ENCODE results near the gene EID1. TPM values are rescaled to one million over a fixed set of nuclear protein-coding genes. Genes with fewer than 3 reads are reported as not detected.

EID1 gene
- total RNA-seq, 1 donor from 2014 or later = 118 TPM

DNA sequence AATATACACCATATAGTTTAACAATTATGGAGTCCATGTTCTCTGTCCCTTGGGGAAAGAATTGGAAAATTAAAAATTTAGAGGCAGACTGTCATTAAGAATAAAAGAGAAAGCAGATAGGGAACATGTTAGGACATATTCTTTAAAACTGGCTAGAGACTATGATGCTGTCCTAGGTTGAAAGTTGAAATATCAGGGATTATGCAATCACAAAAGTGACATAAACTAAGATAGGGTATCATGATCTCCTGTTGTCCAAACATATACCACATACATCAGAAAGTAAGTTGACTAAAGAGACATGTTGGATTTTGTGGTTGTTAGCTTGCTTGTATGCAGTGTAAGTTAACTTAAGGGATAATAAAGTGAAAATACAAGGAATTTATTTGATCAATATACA lies 9.9 kb upstream of the EID1 start:
- Mint-ChIP-seq H3K4me3 (ENCODE audit: unreplicated experiment) (no peak overlapping the region), H3K27me3 (ENCODE audit: low read depth) (no peaks in the 10 kb centered on the region), H3K4me1 (ENCODE audit: low read depth) (peaks cover 39% of the 10 kb centered on the region), H3K27ac (ENCODE audit: unreplicated experiment) (peak overlapping the region; percentile 24), H3K36me3 (ENCODE audit: low read depth) (peaks cover 5% of the 10 kb centered on the region), H3K9me3 (ENCODE audit: low read depth) (no peaks in the 10 kb centered on the region)
- TF ChIP-seq, protein P1, sequence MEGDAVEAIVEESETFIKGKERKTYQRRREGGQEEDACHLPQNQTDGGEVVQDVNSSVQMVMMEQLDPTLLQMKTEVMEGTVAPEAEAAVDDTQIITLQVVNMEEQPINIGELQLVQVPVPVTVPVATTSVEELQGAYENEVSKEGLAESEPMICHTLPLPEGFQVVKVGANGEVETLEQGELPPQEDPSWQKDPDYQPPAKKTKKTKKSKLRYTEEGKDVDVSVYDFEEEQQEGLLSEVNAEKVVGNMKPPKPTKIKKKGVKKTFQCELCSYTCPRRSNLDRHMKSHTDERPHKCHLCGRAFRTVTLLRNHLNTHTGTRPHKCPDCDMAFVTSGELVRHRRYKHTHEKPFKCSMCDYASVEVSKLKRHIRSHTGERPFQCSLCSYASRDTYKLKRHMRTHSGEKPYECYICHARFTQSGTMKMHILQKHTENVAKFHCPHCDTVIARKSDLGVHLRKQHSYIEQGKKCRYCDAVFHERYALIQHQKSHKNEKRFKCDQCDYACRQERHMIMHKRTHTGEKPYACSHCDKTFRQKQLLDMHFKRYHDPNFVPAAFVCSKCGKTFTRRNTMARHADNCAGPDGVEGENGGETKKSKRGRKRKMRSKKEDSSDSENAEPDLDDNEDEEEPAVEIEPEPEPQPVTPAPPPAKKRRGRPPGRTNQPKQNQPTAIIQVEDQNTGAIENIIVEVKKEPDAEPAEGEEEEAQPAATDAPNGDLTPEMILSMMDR (IDR thresholded peaks at IDR 0.05) = no peak
- no peak for DNase-seq (ENCODE audit: low spot score)

DNA sequence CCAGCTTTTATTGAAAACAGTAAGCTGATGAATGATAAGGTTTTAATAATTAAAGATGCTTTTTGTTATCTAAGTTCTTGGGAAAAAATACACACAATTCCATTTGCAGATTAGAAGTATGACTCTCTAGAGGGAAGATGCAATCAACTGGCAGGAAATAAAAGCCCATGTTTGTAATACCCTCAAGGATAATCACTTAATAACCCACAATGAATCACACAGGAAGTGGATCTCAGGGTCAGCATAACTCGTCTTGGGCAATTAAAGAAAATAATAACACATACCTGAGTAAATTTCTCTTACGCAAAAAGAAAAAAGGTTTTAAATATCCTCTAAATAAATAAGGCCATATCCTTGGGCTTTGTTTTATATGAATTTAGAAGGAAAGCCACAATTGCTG lies 9.4 kb upstream of the EID1 start:
- TF ChIP-seq, protein P1 (IDR thresholded peaks at IDR 0.05) = no peak
- Mint-ChIP-seq H3K4me1 (ENCODE audit: low read depth) (peaks cover 43% of the 10 kb centered on the region), H3K27me3 (ENCODE audit: low read depth) (no peaks in the 10 kb centered on the region), H3K36me3 (ENCODE audit: low read depth) (peaks cover 5% of the 10 kb centered on the region), H3K9me3 (ENCODE audit: low read depth) (no peaks in the 10 kb centered on the region), H3K4me3 (ENCODE audit: unreplicated experiment) (no peak overlapping the region), H3K27ac (ENCODE audit: unreplicated experiment) (no peak overlapping the region)
- DNase-seq (ENCODE audit: low spot score) = no peak

DNA sequence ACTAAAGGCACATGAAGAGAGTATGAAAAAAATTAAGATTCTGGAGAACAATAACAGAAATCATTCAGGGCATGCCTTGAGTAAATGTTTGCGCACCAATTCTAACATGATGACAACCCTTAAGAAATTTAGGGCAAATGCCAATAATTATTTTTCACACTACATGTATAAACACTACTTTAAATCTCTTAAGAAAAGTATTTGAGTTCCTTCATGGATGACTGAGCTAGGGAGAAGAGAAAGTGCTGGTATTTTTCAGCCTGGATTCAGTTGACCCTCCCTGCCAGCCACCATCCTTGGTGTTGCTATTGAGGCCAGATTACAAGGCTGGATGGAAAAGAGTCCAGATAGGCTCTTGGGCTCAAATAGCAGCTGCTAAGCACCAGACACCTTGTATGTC lies 8.0 kb upstream of the EID1 start:
- H3K4me3 Mint-ChIP-seq (ENCODE audit: unreplicated experiment) = no peak overlapping the region
- H3K4me1 Mint-ChIP-seq (ENCODE audit: low read depth) = peaks cover 55% of the 10 kb centered on the region

DNA sequence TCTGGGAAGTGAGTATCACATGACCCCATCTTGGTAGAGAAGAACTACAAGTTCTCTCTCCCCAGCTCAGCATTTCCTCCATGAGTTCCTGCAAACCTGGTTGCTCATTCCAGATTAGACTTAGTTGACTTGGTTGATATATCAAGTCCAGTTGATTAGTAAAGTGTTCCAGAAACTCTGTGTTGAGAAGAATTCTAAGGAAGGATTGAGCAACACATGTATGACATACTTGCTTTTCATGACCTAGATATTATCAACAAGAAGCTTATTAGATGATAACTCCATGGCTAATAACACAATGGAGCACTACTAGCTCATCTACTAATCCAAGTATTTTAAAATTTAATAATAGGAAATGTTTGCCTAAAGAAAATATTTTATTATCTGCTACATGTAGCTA lies 6.4 kb upstream of the EID1 start:
- TF ChIP-seq, protein P1 (IDR thresholded peaks at IDR 0.05) = no peak
- H3K27ac Mint-ChIP-seq (ENCODE audit: unreplicated experiment) = no peak overlapping the region
- no peaks in the 10 kb centered on the region for H3K9me3 Mint-ChIP-seq (ENCODE audit: low read depth)
- H3K4me1 Mint-ChIP-seq (ENCODE audit: low read depth) = peaks cover 42% of the 10 kb centered on the region
- no peaks in the 10 kb centered on the region for H3K27me3 Mint-ChIP-seq (ENCODE audit: low read depth)
- peaks cover 4% of the 10 kb centered on the region for H3K36me3 Mint-ChIP-seq (ENCODE audit: low read depth)
- H3K4me3 Mint-ChIP-seq (ENCODE audit: unreplicated experiment) = no peak overlapping the region
- no peak for DNase-seq (ENCODE audit: low spot score)

More for the DNA sequence above, 8.0 kb upstream of the EID1 start:
- H3K27ac Mint-ChIP-seq (ENCODE audit: unreplicated experiment) = no peak overlapping the region
- H3K27me3 Mint-ChIP-seq (ENCODE audit: low read depth) = no peaks in the 10 kb centered on the region
- H3K9me3 Mint-ChIP-seq (ENCODE audit: low read depth) = no peaks in the 10 kb centered on the region
- TF ChIP-seq, protein P1 (IDR thresholded peaks at IDR 0.05) = no peak
- peaks cover 4% of the 10 kb centered on the region for H3K36me3 Mint-ChIP-seq (ENCODE audit: low read depth)
- no peak for DNase-seq (ENCODE audit: low spot score)

DNA sequence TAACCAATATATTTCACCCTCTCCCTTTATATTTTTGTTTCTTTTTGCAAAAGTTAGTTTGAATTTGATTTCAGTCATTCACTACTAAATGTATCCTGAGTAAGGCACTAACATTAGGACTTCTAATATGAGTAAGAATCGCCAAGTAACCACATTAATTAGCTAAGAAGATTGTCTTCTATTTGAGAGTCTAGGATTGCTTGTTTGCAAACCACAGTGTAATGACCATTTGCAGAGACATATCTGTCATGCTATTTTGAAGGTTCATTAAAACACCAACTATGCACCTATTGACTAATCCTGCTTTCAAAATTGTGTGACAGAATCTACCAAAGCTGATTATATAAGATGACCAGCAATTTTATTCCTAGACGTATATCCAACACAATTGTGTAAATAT lies 5.3 kb upstream of the EID1 start:
- Mint-ChIP-seq H3K36me3 (ENCODE audit: low read depth) (peaks cover 4% of the 10 kb centered on the region), H3K27ac (ENCODE audit: unreplicated experiment) (no peak overlapping the region), H3K4me1 (ENCODE audit: low read depth) (peaks cover 45% of the 10 kb centered on the region), H3K9me3 (ENCODE audit: low read depth) (no peaks in the 10 kb centered on the region), H3K4me3 (ENCODE audit: unreplicated experiment) (no peak overlapping the region), H3K27me3 (ENCODE audit: low read depth) (no peaks in the 10 kb centered on the region)
- DNase-seq (ENCODE audit: low spot score) = no peak
- TF ChIP-seq, protein P1 (IDR thresholded peaks at IDR 0.05) = no peak
